ENCODE results near the gene IGFBP2.

IGFBP2 gene

GRCh38 chr2:216635171-216635570 lies 2.0 kb downstream of the IGFBP2 start:
- Histone ChIP-seq H3K9ac (ENCODE audit: low read length) (no peak overlapping the region), H3K36me3 (ENCODE audit: control insufficient read depth, insufficient read depth, low read length) (no peaks in the 10 kb centered on the region), H3K4me3 (ENCODE audit: low read length) (no peak overlapping the region), H3K4me1 (ENCODE audit: control insufficient read depth, insufficient read depth, low read length) (no peaks in the 10 kb centered on the region), H3K27ac (ENCODE audit: low read depth, low read length) (no peak overlapping the region), H3K27me3 (ENCODE audit: control insufficient read depth, insufficient read depth, low read length) (peaks cover 8% of the 10 kb centered on the region)

- no peak overlapping the region for H3K4me3 ChIP-seq (ENCODE audit: low read length)
- H3K9ac ChIP-seq (ENCODE audit: low read length) = no peak overlapping the region
- H3K36me3 ChIP-seq (ENCODE audit: control insufficient read depth, insufficient read depth, low read length) = no peaks in the 10 kb centered on the region
- H3K4me1 ChIP-seq (ENCODE audit: control insufficient read depth, insufficient read depth, low read length) = no peaks in the 10 kb centered on the region
- peaks cover 8% of the 10 kb centered on the region for H3K27me3 ChIP-seq (ENCODE audit: control insufficient read depth, insufficient read depth, low read length)
- no peak overlapping the region for H3K27ac ChIP-seq (ENCODE audit: low read depth, low read length)
These were observed 2.7 kb downstream of the IGFBP2 start for GRCh38 chr2:216635701-216636550.

- H3K4me3 ChIP-seq (ENCODE audit: low read length) = peak overlapping the region; percentile 15
- H3K4me1 ChIP-seq (ENCODE audit: control insufficient read depth, insufficient read depth, low read length) = no peaks in the 10 kb centered on the region
- no peaks in the 10 kb centered on the region for H3K36me3 ChIP-seq (ENCODE audit: control insufficient read depth, insufficient read depth, low read length)
- H3K27me3 ChIP-seq (ENCODE audit: control insufficient read depth, insufficient read depth, low read length) = peaks cover 8% of the 10 kb centered on the region
- H3K27ac ChIP-seq (ENCODE audit: low read depth, low read length) = no peak overlapping the region
- no peak overlapping the region for H3K9ac ChIP-seq (ENCODE audit: low read length)
These were observed 3.6 kb downstream of the IGFBP2 start for GRCh38 chr2:216636551-216637450.

- no peak overlapping the region for H3K4me3 ChIP-seq (ENCODE audit: low read length)
- no peak overlapping the region for H3K9ac ChIP-seq (ENCODE audit: low read length)
- no peak overlapping the region for H3K27ac ChIP-seq (ENCODE audit: low read depth, low read length)
- peaks cover 8% of the 10 kb centered on the region for H3K27me3 ChIP-seq (ENCODE audit: control insufficient read depth, insufficient read depth, low read length)
- no peaks in the 10 kb centered on the region for H3K36me3 ChIP-seq (ENCODE audit: control insufficient read depth, insufficient read depth, low read length)
- no peaks in the 10 kb centered on the region for H3K4me1 ChIP-seq (ENCODE audit: control insufficient read depth, insufficient read depth, low read length)
These were observed 4.3 kb downstream of the IGFBP2 start for GRCh38 chr2:216637472-216637871.

GRCh38 chr2:216643986-216644659 lies 10.9 kb downstream of the IGFBP2 start:
- Histone ChIP-seq H3K27me3 (ENCODE audit: control insufficient read depth, insufficient read depth, low read length) (no peaks in the 10 kb centered on the region), H3K4me1 (ENCODE audit: control insufficient read depth, insufficient read depth, low read length) (no peaks in the 10 kb centered on the region), H3K27ac (ENCODE audit: low read depth, low read length) (no peak overlapping the region), H3K4me3 (ENCODE audit: low read length) (no peak overlapping the region), H3K9ac (ENCODE audit: low read length) (no peak overlapping the region), H3K36me3 (ENCODE audit: control insufficient read depth, insufficient read depth, low read length) (no peaks in the 10 kb centered on the region)

GRCh38 chr2:216644842-216645635 lies 11.8 kb downstream of the IGFBP2 start:
- H3K27ac ChIP-seq (ENCODE audit: low read depth, low read length) = no peak overlapping the region
- no peaks in the 10 kb centered on the region for H3K4me1 ChIP-seq (ENCODE audit: control insufficient read depth, insufficient read depth, low read length)
- H3K9ac ChIP-seq (ENCODE audit: low read length) = no peak overlapping the region
- H3K27me3 ChIP-seq (ENCODE audit: control insufficient read depth, insufficient read depth, low read length) = no peaks in the 10 kb centered on the region
- no peaks in the 10 kb centered on the region for H3K36me3 ChIP-seq (ENCODE audit: control insufficient read depth, insufficient read depth, low read length)
- H3K4me3 ChIP-seq (ENCODE audit: low read length) = no peak overlapping the region

GRCh38 chr2:216645636-216645950 lies 12.4 kb downstream of the IGFBP2 start:
- no peak overlapping the region for H3K27ac ChIP-seq (ENCODE audit: low read depth, low read length)
- no peak overlapping the region for H3K4me3 ChIP-seq (ENCODE audit: low read length)
- H3K4me1 ChIP-seq (ENCODE audit: control insufficient read depth, insufficient read depth, low read length) = no peaks in the 10 kb centered on the region
- no peak overlapping the region for H3K9ac ChIP-seq (ENCODE audit: low read length)
- H3K36me3 ChIP-seq (ENCODE audit: control insufficient read depth, insufficient read depth, low read length) = no peaks in the 10 kb centered on the region
- no peaks in the 10 kb centered on the region for H3K27me3 ChIP-seq (ENCODE audit: control insufficient read depth, insufficient read depth, low read length)

- H3K36me3 ChIP-seq (ENCODE audit: control insufficient read depth, insufficient read depth, low read length) = no peaks in the 10 kb centered on the region
- H3K4me3 ChIP-seq (ENCODE audit: low read length) = no peak overlapping the region
- no peaks in the 10 kb centered on the region for H3K4me1 ChIP-seq (ENCODE audit: control insufficient read depth, insufficient read depth, low read length)
- no peak overlapping the region for H3K27ac ChIP-seq (ENCODE audit: low read depth, low read length)
- H3K9ac ChIP-seq (ENCODE audit: low read length) = no peak overlapping the region
- H3K27me3 ChIP-seq (ENCODE audit: control insufficient read depth, insufficient read depth, low read length) = no peaks in the 10 kb centered on the region
These were observed 12.9 kb downstream of the IGFBP2 start for GRCh38 chr2:216646116-216646515.

- Histone ChIP-seq H3K4me1 (ENCODE audit: control insufficient read depth, insufficient read depth, low read length) (no peaks in the 10 kb centered on the region), H3K27ac (ENCODE audit: low read depth, low read length) (no peak overlapping the region), H3K36me3 (ENCODE audit: control insufficient read depth, insufficient read depth, low read length) (no peaks in the 10 kb centered on the region)
These were observed 14.9 kb downstream of the IGFBP2 start for GRCh38 chr2:216648105-216648504.

GRCh38 chr2:216649574-216649973 lies 16.4 kb downstream of the IGFBP2 start:
- H3K36me3 ChIP-seq (ENCODE audit: control insufficient read depth, insufficient read depth, low read length) = no peaks in the 10 kb centered on the region
- no peaks in the 10 kb centered on the region for H3K4me1 ChIP-seq (ENCODE audit: control insufficient read depth, insufficient read depth, low read length)
- H3K4me3 ChIP-seq (ENCODE audit: low read length) = no peak overlapping the region
- H3K27ac ChIP-seq (ENCODE audit: low read depth, low read length) = no peak overlapping the region
- H3K9ac ChIP-seq (ENCODE audit: low read length) = no peak overlapping the region
- no peaks in the 10 kb centered on the region for H3K27me3 ChIP-seq (ENCODE audit: control insufficient read depth, insufficient read depth, low read length)

More at GRCh38 chr2:216648105-216648504, 14.9 kb downstream of the IGFBP2 start:
- Histone ChIP-seq H3K27me3 (ENCODE audit: control insufficient read depth, insufficient read depth, low read length) (no peaks in the 10 kb centered on the region), H3K4me3 (ENCODE audit: low read length) (no peak overlapping the region), H3K9ac (ENCODE audit: low read length) (no peak overlapping the region)

GRCh38 chr2:216650626-216651257 lies 17.5 kb downstream of the IGFBP2 start:
- H3K4me1 ChIP-seq (ENCODE audit: control insufficient read depth, insufficient read depth, low read length) = no peaks in the 10 kb centered on the region
- no peak overlapping the region for H3K27ac ChIP-seq (ENCODE audit: low read depth, low read length)
- H3K4me3 ChIP-seq (ENCODE audit: low read length) = no peak overlapping the region
- H3K9ac ChIP-seq (ENCODE audit: low read length) = no peak overlapping the region
- no peaks in the 10 kb centered on the region for H3K27me3 ChIP-seq (ENCODE audit: control insufficient read depth, insufficient read depth, low read length)
- no peaks in the 10 kb centered on the region for H3K36me3 ChIP-seq (ENCODE audit: control insufficient read depth, insufficient read depth, low read length)

Data from rectal smooth muscle tissue (tissue), 1 donor.